Measurements from ENCODE around the gene SLTM.

DNA sequence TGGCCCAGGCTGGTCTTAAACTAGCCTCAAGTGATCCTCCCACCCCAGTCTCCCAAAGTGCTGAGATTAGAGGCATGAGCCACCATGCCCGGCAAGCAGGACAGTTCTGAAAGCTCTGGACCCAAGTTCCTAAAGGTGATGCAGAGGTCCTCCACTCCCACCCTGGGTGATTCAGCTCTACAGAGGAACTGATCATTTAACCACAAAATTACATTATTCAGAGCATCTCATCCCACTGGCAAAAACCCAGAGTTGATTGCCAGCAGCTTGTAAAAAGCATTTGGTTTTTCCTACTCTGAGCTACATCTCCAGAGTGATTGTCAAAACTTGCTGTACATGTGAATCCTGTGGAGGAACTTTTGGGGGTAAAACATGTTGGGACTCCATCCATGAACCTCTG is 60.2 kb downstream of the SLTM start:
- TF ChIP-seq SMC3 (conservative IDR thresholded peaks at IDR 0.05; ENCODE audit: poor library complexity) (no peak), EZH2 (IDR thresholded peaks at IDR 0.05; ENCODE audit: borderline replicate concordance, insufficient read depth, low read length, poor library complexity, severe bottlenecking) (no peak), TAF1 (IDR thresholded peaks at IDR 0.05; ENCODE audit: low read depth) (no peak), RAD21 (conservative IDR thresholded peaks at IDR 0.05) (no peak)
- TF ChIP-seq, protein P1, sequence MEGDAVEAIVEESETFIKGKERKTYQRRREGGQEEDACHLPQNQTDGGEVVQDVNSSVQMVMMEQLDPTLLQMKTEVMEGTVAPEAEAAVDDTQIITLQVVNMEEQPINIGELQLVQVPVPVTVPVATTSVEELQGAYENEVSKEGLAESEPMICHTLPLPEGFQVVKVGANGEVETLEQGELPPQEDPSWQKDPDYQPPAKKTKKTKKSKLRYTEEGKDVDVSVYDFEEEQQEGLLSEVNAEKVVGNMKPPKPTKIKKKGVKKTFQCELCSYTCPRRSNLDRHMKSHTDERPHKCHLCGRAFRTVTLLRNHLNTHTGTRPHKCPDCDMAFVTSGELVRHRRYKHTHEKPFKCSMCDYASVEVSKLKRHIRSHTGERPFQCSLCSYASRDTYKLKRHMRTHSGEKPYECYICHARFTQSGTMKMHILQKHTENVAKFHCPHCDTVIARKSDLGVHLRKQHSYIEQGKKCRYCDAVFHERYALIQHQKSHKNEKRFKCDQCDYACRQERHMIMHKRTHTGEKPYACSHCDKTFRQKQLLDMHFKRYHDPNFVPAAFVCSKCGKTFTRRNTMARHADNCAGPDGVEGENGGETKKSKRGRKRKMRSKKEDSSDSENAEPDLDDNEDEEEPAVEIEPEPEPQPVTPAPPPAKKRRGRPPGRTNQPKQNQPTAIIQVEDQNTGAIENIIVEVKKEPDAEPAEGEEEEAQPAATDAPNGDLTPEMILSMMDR (IDR thresholded peaks at IDR 0.05; ENCODE audit: poor library complexity, severe bottlenecking), result no peak
